Prostate gland (tissue), 2 donors: ENCODE results near the gene P4HA3.

Experiments used
- POLR2A ChIP-seq: fragments of 450-650 bp; IDR thresholded peaks from one replicate; pipeline ENCODE4 v1.6.1; 2016; ENCODE audit warnings: antibody characterized with exemption, mild to moderate bottlenecking
- POLR2AphosphoS5 ChIP-seq: sonication (generic); formaldehyde crosslinking; IDR thresholded peaks from one replicate; pipeline ENCODE4 v1.6.1; 2017; ENCODE audit warnings: antibody characterized with exemption
- TF ChIP-seq, protein P1 (sequence below), 4 experiments: fragments of 200-600 bp in 2 of 4; fragments of 450-650 bp in 2 of 4; sonication (generic) in 2 of 4; IDR thresholded peaks; 1 replicate in 3 of 4; 2 replicates in 1 of 4; pipeline ENCODE4 v1.5.1; 2016 to 2019; ENCODE audit warnings: antibody characterized with exemption in 4 of 4, mild to moderate bottlenecking in 2 of 4, moderate library complexity in 2 of 4

DNA sequence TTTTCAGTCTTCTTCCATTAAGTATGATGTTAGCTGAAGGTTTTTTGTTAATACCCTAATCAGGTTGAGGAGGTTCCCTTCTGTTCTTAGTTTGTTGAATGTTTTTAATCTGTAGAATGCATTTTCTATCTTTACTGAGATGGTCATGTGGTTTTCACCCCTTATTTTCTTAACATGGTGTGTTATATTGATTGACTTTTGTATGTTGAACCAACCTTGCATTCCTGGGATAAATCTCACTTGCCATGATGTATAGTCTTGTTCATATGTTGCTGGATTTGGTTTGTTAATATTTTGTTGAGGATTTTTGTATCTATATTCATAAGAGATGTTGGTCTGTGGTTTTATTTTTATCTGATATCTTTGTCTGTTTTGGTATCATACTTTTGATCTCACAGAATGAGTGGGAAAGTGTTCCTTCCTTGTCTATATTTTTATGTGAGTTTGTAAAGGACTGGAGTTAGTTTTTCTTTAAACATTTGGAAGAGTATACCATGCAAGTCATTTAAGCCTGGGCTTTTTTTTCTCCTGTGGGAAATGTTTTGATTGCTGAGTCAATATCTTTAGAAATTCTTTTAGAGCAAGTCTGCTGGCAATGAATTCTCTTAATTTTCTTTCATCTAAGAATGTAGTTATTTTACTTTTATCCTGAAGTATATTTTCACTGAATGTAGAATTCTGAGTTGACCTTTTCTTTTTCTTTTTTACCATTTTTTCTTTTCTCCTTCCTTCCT is 5.5 kb upstream of the P4HA3 start:
- TF ChIP-seq, protein P1, sequence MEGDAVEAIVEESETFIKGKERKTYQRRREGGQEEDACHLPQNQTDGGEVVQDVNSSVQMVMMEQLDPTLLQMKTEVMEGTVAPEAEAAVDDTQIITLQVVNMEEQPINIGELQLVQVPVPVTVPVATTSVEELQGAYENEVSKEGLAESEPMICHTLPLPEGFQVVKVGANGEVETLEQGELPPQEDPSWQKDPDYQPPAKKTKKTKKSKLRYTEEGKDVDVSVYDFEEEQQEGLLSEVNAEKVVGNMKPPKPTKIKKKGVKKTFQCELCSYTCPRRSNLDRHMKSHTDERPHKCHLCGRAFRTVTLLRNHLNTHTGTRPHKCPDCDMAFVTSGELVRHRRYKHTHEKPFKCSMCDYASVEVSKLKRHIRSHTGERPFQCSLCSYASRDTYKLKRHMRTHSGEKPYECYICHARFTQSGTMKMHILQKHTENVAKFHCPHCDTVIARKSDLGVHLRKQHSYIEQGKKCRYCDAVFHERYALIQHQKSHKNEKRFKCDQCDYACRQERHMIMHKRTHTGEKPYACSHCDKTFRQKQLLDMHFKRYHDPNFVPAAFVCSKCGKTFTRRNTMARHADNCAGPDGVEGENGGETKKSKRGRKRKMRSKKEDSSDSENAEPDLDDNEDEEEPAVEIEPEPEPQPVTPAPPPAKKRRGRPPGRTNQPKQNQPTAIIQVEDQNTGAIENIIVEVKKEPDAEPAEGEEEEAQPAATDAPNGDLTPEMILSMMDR (IDR thresholded peaks at IDR 0.05): no peak
- TF ChIP-seq POLR2AphosphoS5: no peak
- no peak for TF ChIP-seq POLR2A
